ENCODE measurements around the gene IFNLR1.
"Not testable (repeated sequence)": the region's sequence is repeated elsewhere in the genome, so short reads cannot be mapped to it uniquely, and the experiment has no call there.

Gene IFNLR1

GRCh38 chr1:24186993-24187790 lies at the start of gene IFNLR1:
Gene IFNLR1 (minus strand): TSS chr1:24187289. CDS start chr1:24187248, 41 bp downstream.
- DNase-seq = peak; percentile 81 to 86

- DNase-seq = peak; percentile 42 to 64
These were observed 49.1 kb upstream of the IFNLR1 start for GRCh38 chr1:24235921-24236788.

- no peak for DNase-seq
These were observed 46.9 kb upstream of the IFNLR1 start for GRCh38 chr1:24233684-24234600.

GRCh38 chr1:24231701-24232100 lies 44.6 kb upstream of the IFNLR1 start:
- DNase-seq = no peak

GRCh38 chr1:24228311-24228710 lies 41.2 kb upstream of the IFNLR1 start:
- no peak for DNase-seq

- DNase-seq = no peak
These were observed 39.7 kb upstream of the IFNLR1 start for GRCh38 chr1:24226749-24227148.

GRCh38 chr1:24224761-24225160 lies 37.7 kb upstream of the IFNLR1 start:
- DNase-seq = no peak

- DNase-seq = no peak
These were observed 37.0 kb upstream of the IFNLR1 start for GRCh38 chr1:24224086-24224485.

GRCh38 chr1:24222793-24223192 lies 35.7 kb upstream of the IFNLR1 start:
- DNase-seq = no peak

GRCh38 chr1:24222008-24222605 lies 35.0 kb upstream of the IFNLR1 start:
- no peak for DNase-seq

GRCh38 chr1:24221246-24221645 lies 34.2 kb upstream of the IFNLR1 start:
- no peak for DNase-seq

- DNase-seq = no peak
These were observed 29.4 kb upstream of the IFNLR1 start for GRCh38 chr1:24216276-24217074.

- no peak for DNase-seq
These were observed 28.2 kb upstream of the IFNLR1 start for GRCh38 chr1:24215226-24215814.

- no peak for DNase-seq
These were observed 25.3 kb upstream of the IFNLR1 start for GRCh38 chr1:24212376-24212775.

GRCh38 chr1:24210195-24210627 lies 23.1 kb upstream of the IFNLR1 start:
- DNase-seq = no peak

- DNase-seq = no peak
These were observed 22.0 kb upstream of the IFNLR1 start for GRCh38 chr1:24209097-24209496.

- DNase-seq = no peak
These were observed 20.6 kb upstream of the IFNLR1 start for GRCh38 chr1:24207709-24208108.

GRCh38 chr1:24207395-24207687 lies 20.3 kb upstream of the IFNLR1 start:
- DNase-seq = not testable (repeated sequence)

- DNase-seq = no peak
These were observed 19.7 kb upstream of the IFNLR1 start for GRCh38 chr1:24206516-24207394.

GRCh38 chr1:24206083-24206464 lies 19.0 kb upstream of the IFNLR1 start:
- no peak for DNase-seq
